ENCODE results near the gene ACAD11. TPM values are rescaled to one million over a fixed set of nuclear protein-coding genes. Genes with fewer than 3 reads are reported as not detected.
A peak's percentile ranks its signal among the peaks of the same experiment; 100 is the strongest.

The ACAD11 gene
- total RNA-seq, 2 donors from 2014 or later: 52.8 to 100 TPM

- H3K27me3 ChIP-seq (replicated peaks; ENCODE audit: insufficient read depth): no peaks in the 10 kb centered on the region
- peaks cover 17 to 41% of the 10 kb centered on the region in 2 donors for H3K4me1 ChIP-seq (ENCODE audit: control insufficient read depth in 1 of 2, low read depth in 2 of 2)
- DNase-seq (ENCODE audit: low spot score): no peak
- TF ChIP-seq CTCF (IDR thresholded peaks at IDR 0.05): no peak
- no peaks in the 10 kb centered on the region for H3K36me3 ChIP-seq
- no peak overlapping the region for H3K4me3 ChIP-seq
- ATAC-seq (ENCODE audit: insufficient number of reproducible peaks, low FRiP score, low read depth): peak; percentile 49
- H3K27ac ChIP-seq: peak overlapping the region in 1 of 2 donors; percentile 43
- H3K9me3 ChIP-seq: no peaks in the 10 kb centered on the region
Observed at GRCh38 chr3:132593241-132593946, 66.2 kb downstream of the ACAD11 start.

GRCh38 chr3:132592216-132592615 is 67.4 kb downstream of the ACAD11 start:
- TF ChIP-seq CTCF (IDR thresholded peaks at IDR 0.05): no peak
- Histone ChIP-seq H3K27me3 (replicated peaks; ENCODE audit: insufficient read depth) (no peaks in the 10 kb centered on the region), H3K9me3 (no peaks in the 10 kb centered on the region), H3K27ac (no peak overlapping the region), H3K4me3 (no peak overlapping the region), H3K36me3 (no peaks in the 10 kb centered on the region), H3K4me1 (ENCODE audit: control insufficient read depth in 1 of 2, low read depth in 2 of 2) (peaks cover 17 to 37% of the 10 kb centered on the region in 2 donors)
- ATAC-seq (ENCODE audit: insufficient number of reproducible peaks, low FRiP score, low read depth) (no peak), DNase-seq (ENCODE audit: low spot score) (no peak)

GRCh38 chr3:132587401-132587800 is 72.2 kb downstream of the ACAD11 start:
- Histone ChIP-seq H3K4me3 (no peak overlapping the region), H3K27me3 (replicated peaks; ENCODE audit: insufficient read depth) (no peaks in the 10 kb centered on the region), H3K36me3 (no peaks in the 10 kb centered on the region), H3K4me1 (ENCODE audit: control insufficient read depth in 1 of 2, low read depth in 2 of 2) (peaks cover 5 to 6% of the 10 kb centered on the region in 2 donors), H3K9me3 (no peaks in the 10 kb centered on the region), H3K27ac (no peak overlapping the region)
- TF ChIP-seq CTCF (IDR thresholded peaks at IDR 0.05): no peak
- DNase-seq (ENCODE audit: low spot score): no peak
- no peak for ATAC-seq (ENCODE audit: insufficient number of reproducible peaks, low FRiP score, low read depth)

GRCh38 chr3:132573797-132574211 is 85.8 kb downstream of the ACAD11 start:
- no peaks in the 10 kb centered on the region for H3K36me3 ChIP-seq
- H3K4me1 ChIP-seq (ENCODE audit: control insufficient read depth in 1 of 2, low read depth in 2 of 2): peaks cover 16 to 45% of the 10 kb centered on the region in 2 donors
- DNase-seq (ENCODE audit: low spot score): no peak
- H3K27me3 ChIP-seq (replicated peaks; ENCODE audit: insufficient read depth): no peaks in the 10 kb centered on the region
- no peaks in the 10 kb centered on the region for H3K9me3 ChIP-seq
- ATAC-seq (ENCODE audit: insufficient number of reproducible peaks, low FRiP score, low read depth): peak; percentile 16
- H3K4me3 ChIP-seq: peak overlapping the region; percentile 28
- TF ChIP-seq CTCF (IDR thresholded peaks at IDR 0.05): no peak
- H3K27ac ChIP-seq: peak overlapping the region; percentile 65 to 70

GRCh38 chr3:132570016-132570415 is 89.6 kb downstream of the ACAD11 start:
- Histone ChIP-seq H3K27ac (peak overlapping the region; percentile 81), H3K4me3 (peak overlapping the region; percentile 40), H3K4me1 (ENCODE audit: control insufficient read depth in 1 of 2, low read depth in 2 of 2) (peaks cover 17 to 47% of the 10 kb centered on the region in 2 donors), H3K36me3 (no peaks in the 10 kb centered on the region), H3K9me3 (no peaks in the 10 kb centered on the region), H3K27me3 (replicated peaks; ENCODE audit: insufficient read depth) (no peaks in the 10 kb centered on the region)
- ATAC-seq (ENCODE audit: insufficient number of reproducible peaks, low FRiP score, low read depth) (no peak), DNase-seq (ENCODE audit: low spot score) (no peak)
- no peak for TF ChIP-seq CTCF (IDR thresholded peaks at IDR 0.05)

All from thoracic aorta (tissue), 2 donors.